Stimulated activated CD4-positive, alpha-beta T cell treated with anti-CD3 and anti-CD28 coated beads, Interleukin-15, amount 100 ng/mL, for 24 hours (primary cell): ENCODE data around the gene LPO.

Experiments
- DNase-seq: peaks from one replicate; pipeline ENCODE4 v3.0.0-alpha.2; 2020

Gene LPO

GRCh38 chr17:58306131-58306951 lies 68.0 kb downstream of the LPO start:
- DNase-seq: no peak

DNA sequence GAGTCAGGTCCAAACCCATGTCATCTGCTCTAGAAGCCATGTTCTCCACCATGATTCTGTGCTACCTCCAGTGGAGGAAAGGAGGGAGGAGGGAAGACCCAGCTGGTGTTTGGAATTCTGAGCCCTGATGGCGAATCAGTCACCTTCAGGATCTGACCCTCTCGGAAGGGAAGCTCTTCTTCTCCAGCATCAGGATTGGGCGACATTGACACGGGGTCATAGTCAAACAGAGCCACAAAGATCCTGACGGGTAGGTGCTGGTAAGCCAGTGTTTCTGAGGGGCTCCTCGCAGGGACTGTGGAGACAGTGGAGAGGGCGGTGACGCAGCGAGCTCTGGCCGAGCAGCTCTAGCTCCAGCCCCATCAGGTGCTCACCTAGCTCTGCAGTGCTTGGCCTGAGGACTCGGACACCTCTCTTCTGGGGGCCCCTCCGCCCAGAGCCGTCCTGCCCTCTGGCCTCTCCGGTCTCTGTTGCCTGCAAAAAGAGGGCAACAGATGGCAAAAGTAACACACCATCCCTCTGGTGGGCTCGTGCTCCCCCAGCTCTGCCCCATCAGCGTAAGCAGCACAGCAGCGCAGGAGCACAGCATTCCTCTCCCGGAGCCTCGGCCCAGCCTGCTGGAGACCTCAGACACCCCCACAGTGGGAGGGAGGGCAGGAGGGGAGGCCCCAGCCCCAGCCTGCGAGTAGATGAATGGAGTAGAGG lies 69.2 kb downstream of the LPO start:
- DNase-seq: no peak

GRCh38 chr17:58308173-58308984 lies 70.0 kb downstream of the LPO start:
- no peak for DNase-seq

- DNase-seq: no peak
These were observed 70.9 kb downstream of the LPO start for GRCh38 chr17:58308985-58309917.

GRCh38 chr17:58309918-58310259 lies 71.5 kb downstream of the LPO start:
- DNase-seq: no peak

- DNase-seq: no peak
These were observed 72.4 kb downstream of the LPO start for GRCh38 chr17:58310511-58311428.

DNA sequence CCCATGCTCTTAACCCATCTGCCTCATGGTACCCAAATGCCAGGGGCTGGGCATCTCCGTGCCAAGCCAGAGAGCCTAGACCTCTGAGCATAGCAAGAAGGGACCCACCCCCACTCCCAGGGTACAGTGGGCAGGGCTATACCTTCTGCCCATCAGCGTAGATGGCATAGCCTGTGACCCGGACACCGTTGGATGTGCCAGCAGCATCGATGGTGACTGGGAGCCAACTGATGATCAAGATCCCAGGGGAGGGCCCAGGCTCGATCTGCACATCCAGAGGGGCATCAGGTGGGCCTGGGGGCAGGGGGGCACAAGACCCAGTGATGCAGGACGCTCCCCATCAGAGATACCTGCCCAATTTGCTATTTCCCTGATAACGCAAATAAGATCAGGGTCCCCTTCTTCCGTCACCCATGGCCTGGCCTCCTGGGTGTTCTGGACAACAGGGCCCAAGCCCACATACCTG lies 73.1 kb downstream of the LPO start:
- no peak for DNase-seq

DNA sequence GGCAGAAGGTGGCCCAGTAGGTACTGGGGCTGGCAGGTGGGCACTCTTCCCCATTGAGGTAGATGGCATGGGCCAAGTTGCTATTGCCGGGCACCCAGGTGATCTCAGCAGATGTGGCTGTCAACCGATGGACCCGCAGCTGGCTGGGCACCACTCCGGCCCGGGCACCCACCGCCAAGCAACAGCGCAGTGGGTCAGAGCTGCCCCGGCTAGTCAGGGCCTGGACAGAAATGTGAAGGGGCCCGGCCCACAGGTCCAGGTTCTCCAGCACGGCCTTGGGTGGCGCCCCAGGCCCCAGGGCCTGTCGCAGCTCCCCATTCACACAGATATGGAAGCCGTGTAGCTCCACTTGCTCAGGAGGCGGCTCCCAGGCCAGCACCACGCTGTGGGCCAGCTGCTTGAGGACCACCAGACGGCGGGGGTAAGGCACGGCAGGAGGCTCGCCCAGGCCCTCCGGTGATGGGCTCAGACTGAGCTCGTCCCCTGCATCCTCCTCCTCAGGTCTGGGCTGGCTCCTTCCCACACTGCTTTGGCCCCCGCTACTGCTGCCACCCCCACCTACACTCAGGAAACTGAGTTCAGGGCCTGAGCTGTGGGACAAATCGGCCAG lies 73.7 kb downstream of the LPO start:
- no peak for DNase-seq

GRCh38 chr17:58312829-58313228 lies 74.4 kb downstream of the LPO start:
- no peak for DNase-seq

DNA sequence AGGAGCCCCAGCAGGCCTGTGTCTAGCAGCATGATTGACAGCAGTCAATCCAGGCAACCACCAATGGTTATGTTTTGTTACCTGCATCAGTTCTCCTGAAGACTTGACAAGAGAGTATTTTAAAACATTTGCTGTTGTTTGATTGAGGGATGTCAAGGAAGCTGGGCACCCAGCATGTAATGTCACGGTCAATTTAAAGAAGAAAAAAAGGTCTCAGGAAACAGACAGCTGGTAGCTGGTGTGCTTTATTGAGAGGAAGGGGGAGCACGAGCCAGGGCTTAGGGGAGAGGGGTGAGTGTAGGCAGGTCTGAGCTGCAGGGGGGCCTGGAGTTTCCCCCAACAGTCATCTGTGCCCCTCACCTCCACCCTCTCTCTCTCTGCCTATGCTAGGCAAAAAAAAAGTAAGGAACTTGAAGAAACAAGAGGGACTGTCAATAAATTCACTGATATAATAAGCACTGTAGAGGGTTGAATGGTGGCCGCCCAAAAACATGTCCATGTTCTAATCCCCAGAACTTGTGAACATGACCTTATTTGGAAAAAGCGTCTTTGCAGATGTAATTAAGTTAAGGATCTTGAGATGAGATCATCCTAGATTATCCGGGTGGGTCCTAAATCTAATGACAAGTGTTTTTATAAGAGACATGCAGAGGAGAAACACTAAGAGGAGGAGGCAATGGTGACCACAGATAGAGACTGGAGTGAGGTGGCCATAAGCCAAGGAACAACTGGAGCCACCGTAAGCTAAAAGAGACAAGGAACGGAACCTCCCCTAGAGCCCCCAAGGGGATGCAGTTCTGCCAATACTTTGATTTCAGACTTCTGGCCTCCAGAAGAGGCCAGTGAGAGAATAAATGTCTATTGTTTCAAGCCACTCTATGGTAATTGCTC lies 75.7 kb downstream of the LPO start:
- DNase-seq: no peak

- DNase-seq: no peak
These were observed 76.3 kb downstream of the LPO start for GRCh38 chr17:58314706-58315015.

DNA sequence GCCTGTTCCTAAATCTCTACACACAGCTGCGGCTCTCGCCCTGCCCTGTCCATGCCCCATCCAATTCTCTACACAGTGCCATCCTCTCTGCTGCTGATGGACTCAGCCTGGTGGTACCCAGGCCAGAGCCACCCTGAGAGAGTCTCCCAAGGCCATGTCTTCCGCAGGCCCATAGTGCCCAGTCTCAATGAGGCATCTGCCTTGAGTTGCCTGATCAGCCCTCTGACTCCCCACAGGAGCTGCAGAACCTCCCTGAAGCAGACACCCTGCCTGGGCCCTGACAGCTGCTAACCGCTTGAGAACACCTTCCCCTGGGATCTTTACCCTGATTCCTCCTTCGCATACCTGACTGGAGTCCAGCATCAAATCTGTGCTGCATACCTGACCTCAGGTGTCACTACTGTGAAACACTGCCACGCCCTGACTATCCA lies 76.9 kb downstream of the LPO start:
- no peak for DNase-seq

- no peak for DNase-seq
These were observed 77.4 kb downstream of the LPO start for GRCh38 chr17:58315750-58316149.

- no peak for DNase-seq
These were observed 78.0 kb downstream of the LPO start for GRCh38 chr17:58316260-58316960.

GRCh38 chr17:58317421-58318064 lies 79.2 kb downstream of the LPO start:
- DNase-seq: peak; percentile 80

DNA sequence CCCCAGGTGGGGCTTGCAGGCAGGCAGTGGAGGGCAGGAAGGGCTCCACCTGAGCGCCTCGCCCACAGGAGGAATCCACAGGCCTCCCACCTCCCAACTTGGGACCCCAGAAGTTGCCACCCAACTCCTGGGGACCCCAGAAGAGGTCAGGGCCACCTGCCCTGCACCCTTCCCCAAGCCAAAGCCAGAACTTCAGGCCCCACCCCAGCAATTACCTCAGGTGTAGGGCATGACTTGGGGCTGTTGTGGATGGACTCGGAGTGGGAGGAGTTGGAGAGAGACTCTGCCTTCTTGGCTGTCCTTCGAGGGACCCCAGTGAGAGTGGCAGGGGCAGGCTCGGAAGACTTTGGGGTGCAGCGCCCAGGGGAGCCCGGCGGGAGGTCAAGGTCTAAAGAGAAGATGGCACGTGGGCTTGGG lies 79.7 kb downstream of the LPO start:
- DNase-seq: no peak
